Measurements from ENCODE around the gene ATP6V1B1.

The ATP6V1B1 gene

GRCh38 chr2:70904371-70905216 is 31.1 kb upstream of the ATP6V1B1 start:
- in situ Hi-C loops (cut with MboI; ENCODE audit: low sequenced_read_pairs, unreplicated experiment): no loop called here
- DNase-seq (ENCODE audit: low spot score): peak; percentile 13
- TF ChIP-seq CTCF (IDR thresholded peaks at IDR 0.05; ENCODE audit: borderline replicate concordance, control extremely low read depth, extremely low read depth, insufficient read depth, missing control alignments): no peak

- in situ Hi-C loops (cut with MboI; ENCODE audit: low sequenced_read_pairs, unreplicated experiment): no loop called here
- peak; percentile 3 for DNase-seq (ENCODE audit: low spot score)
Observed at GRCh38 chr2:70905443-70906421, 30.0 kb upstream of the ATP6V1B1 start.

GRCh38 chr2:70906439-70907005 is 29.2 kb upstream of the ATP6V1B1 start:
- in situ Hi-C loops (cut with MboI; ENCODE audit: low sequenced_read_pairs, unreplicated experiment): no loop called here
- DNase-seq (ENCODE audit: low spot score): peak; percentile 5
- TF ChIP-seq CTCF (IDR thresholded peaks at IDR 0.05; ENCODE audit: borderline replicate concordance, control extremely low read depth, extremely low read depth, insufficient read depth, missing control alignments): no peak

More at GRCh38 chr2:70905443-70906421, 30.0 kb upstream of the ATP6V1B1 start:
- TF ChIP-seq CTCF (IDR thresholded peaks at IDR 0.05; ENCODE audit: borderline replicate concordance, control extremely low read depth, extremely low read depth, insufficient read depth, missing control alignments): no peak

- no peak for TF ChIP-seq CTCF (IDR thresholded peaks at IDR 0.05; ENCODE audit: borderline replicate concordance, control extremely low read depth, extremely low read depth, insufficient read depth, missing control alignments)
- in situ Hi-C loops (cut with MboI; ENCODE audit: low sequenced_read_pairs, unreplicated experiment): no loop called here
- DNase-seq (ENCODE audit: low spot score): no peak
Observed at GRCh38 chr2:70907130-70908057, 28.3 kb upstream of the ATP6V1B1 start.

- TF ChIP-seq CTCF (IDR thresholded peaks at IDR 0.05; ENCODE audit: borderline replicate concordance, control extremely low read depth, extremely low read depth, insufficient read depth, missing control alignments): no peak
- no peak for DNase-seq (ENCODE audit: low spot score)
Observed at GRCh38 chr2:70916291-70916690, 19.4 kb upstream of the ATP6V1B1 start.

More at GRCh38 chr2:70916291-70916690, 19.4 kb upstream of the ATP6V1B1 start:
- in situ Hi-C loops (cut with MboI; ENCODE audit: low sequenced_read_pairs, unreplicated experiment): no loop called here
